ENCODE data around the gene TSBP1. TPM values are rescaled to one million over a fixed set of nuclear protein-coding genes. Genes with fewer than 3 reads are reported as not detected.

Gene TSBP1
- total RNA-seq, 4 donors from 2014 or later = not detected

DNA sequence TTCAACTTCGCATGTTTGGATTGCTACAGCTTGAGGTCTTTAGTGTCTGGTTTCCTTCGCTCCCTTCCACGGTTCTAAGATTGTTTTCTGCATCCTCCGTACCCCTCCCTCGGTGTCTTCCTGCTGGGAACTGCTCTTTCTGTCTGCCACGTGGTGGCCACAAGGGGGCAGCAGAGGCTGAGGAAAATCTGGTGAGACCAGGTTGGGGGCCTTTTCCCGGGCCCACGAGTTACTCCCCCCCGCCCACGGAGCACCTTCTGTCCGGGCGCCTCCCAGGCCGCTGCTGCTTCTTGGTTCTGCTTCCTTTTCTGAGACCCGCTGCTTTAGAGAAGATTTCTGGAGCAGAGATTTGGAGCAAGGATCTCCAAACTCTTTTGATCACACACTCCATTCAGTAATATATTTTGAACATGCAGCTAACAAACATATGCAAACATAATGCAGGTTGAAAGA lies 126.7 kb downstream of the TSBP1 start:
- TF ChIP-seq, protein P1, sequence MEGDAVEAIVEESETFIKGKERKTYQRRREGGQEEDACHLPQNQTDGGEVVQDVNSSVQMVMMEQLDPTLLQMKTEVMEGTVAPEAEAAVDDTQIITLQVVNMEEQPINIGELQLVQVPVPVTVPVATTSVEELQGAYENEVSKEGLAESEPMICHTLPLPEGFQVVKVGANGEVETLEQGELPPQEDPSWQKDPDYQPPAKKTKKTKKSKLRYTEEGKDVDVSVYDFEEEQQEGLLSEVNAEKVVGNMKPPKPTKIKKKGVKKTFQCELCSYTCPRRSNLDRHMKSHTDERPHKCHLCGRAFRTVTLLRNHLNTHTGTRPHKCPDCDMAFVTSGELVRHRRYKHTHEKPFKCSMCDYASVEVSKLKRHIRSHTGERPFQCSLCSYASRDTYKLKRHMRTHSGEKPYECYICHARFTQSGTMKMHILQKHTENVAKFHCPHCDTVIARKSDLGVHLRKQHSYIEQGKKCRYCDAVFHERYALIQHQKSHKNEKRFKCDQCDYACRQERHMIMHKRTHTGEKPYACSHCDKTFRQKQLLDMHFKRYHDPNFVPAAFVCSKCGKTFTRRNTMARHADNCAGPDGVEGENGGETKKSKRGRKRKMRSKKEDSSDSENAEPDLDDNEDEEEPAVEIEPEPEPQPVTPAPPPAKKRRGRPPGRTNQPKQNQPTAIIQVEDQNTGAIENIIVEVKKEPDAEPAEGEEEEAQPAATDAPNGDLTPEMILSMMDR (IDR thresholded peaks at IDR 0.05; ENCODE audit: low read depth) = no peak

GRCh38 chr6:32244270-32244669 lies 127.4 kb downstream of the TSBP1 start:
- TF ChIP-seq, protein P1 (IDR thresholded peaks at IDR 0.05; ENCODE audit: low read depth) = no peak

Small RNAs within 50 kb of the gene (small RNA-seq; reads per million reads assigned to genes)
- not detected for gene RNU6-603P

Other genes with a start within 250 kb of the TSBP1 start
- gene ATF6B, start 243.7 kb downstream of the TSBP1 start, total RNA-seq = 10 to 100 TPM; 27.6 to 64.0 (median 30.9) TPM
- 1 to 10 TPM in 3 of 4 donors, under 1 TPM in 1; 0.98 to 3.2 (median 2.1) TPM for gene FKBPL, start 241.6 kb downstream of the TSBP1 start, total RNA-seq
- 1 to 10 TPM in 1 of 4 donors, under 1 TPM in 2, not detected in 1; 0.34 to 1.3 (median 0.57) TPM for gene PRRT1, start 220.0 kb downstream of the TSBP1 start, total RNA-seq
- gene PPT2, start 217.8 kb downstream of the TSBP1 start, total RNA-seq = 10 to 100 TPM; 16.5 to 44.8 (median 22.1) TPM
- 10 to 100 TPM in 1 of 4 donors, 1 to 10 TPM in 3; 2.3 to 13.0 (median 5.6) TPM for gene EGFL8, start 207.3 kb downstream of the TSBP1 start, total RNA-seq
- gene AGPAT1, start 195.8 kb downstream of the TSBP1 start, total RNA-seq = 10 to 100 TPM; 17.8 to 28.2 (median 25.6) TPM
- gene RNF5, start 193.5 kb downstream of the TSBP1 start, total RNA-seq = 10 to 100 TPM; 46.5 to 68.0 (median 52.8) TPM
- 1 to 10 TPM; 2.4 to 5.5 (median 2.8) TPM for gene AGER, start 187.7 kb downstream of the TSBP1 start, total RNA-seq
- 10 to 100 TPM; 26.9 to 40.9 (median 33.7) TPM for gene PBX2, start 181.7 kb downstream of the TSBP1 start, total RNA-seq
- 10 to 100 TPM in 3 of 4 donors, 1 to 10 TPM in 1; 10.0 to 46.2 (median 12.0) TPM for gene GPSM3, start 179.3 kb downstream of the TSBP1 start, total RNA-seq
- 100 to 1,000 TPM in 1 of 4 donors, 10 to 100 TPM in 3; 16.7 to 212 (median 47.0) TPM for gene NOTCH4, start 147.8 kb downstream of the TSBP1 start, total RNA-seq
- not detected for gene BTNL2, start 35.3 kb upstream of the TSBP1 start, total RNA-seq
- 100 to 1,000 TPM; 228 to 978 (median 306) TPM for gene HLA-DRA, start 68.0 kb upstream of the TSBP1 start, total RNA-seq
- 10 to 100 TPM in 1 of 4 donors, 1 to 10 TPM in 1, under 1 TPM in 1, not detected in 1; 0.66 to 63.3 (median 9.9) TPM for gene HLA-DRB5, start 158.4 kb upstream of the TSBP1 start, total RNA-seq
- gene HLA-DRB1, start 217.9 kb upstream of the TSBP1 start, total RNA-seq = 100 to 1,000 TPM in 1 of 4 donors, 10 to 100 TPM in 3; 51.1 to 143 (median 85.6) TPM

Data from subcutaneous adipose tissue (tissue), 4 donors.